Measurements from ENCODE around the gene MAFG. TPM values are rescaled to one million over a fixed set of nuclear protein-coding genes. Genes with fewer than 3 reads are reported as not detected.
"Not testable (repeated sequence)": the region's sequence is repeated elsewhere in the genome, so short reads cannot be mapped to it uniquely, and the experiment has no call there.

Gene MAFG
- total and polyA plus RNA-seq, 2 experiments from 2014 or later = 16.1 to 27.0 TPM

DNA sequence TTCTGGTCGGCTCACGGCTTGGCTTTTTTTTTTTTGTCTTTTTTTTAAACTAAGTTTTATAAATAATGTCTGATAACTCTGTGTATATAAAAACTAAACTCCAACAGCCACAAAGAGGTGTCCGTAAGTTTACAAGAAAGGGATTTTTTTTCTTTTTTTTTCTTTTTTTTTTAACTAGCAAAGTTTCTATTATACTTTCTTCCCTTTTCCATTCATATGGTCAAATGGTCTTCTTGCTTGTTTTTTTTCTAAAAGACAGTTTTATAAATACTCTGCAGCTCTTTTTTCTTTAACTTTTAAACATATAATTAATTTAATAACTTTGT is 6.0 kb downstream of the MAFG start:
- H3K4me1 ChIP-seq (ENCODE audit: low read depth) = peaks cover 37% of the 10 kb centered on the region
- no peak for DNase-seq (ENCODE audit: low read depth in 1 of 2, low spot score in 1 of 2)
- peaks cover 7% of the 10 kb centered on the region for H3K36me3 ChIP-seq
- H3K9me3 ChIP-seq (ENCODE audit: low read depth) = no peaks in the 10 kb centered on the region
- peak overlapping the region; percentile 23 for H3K27ac ChIP-seq
- TF ChIP-seq, protein P1, sequence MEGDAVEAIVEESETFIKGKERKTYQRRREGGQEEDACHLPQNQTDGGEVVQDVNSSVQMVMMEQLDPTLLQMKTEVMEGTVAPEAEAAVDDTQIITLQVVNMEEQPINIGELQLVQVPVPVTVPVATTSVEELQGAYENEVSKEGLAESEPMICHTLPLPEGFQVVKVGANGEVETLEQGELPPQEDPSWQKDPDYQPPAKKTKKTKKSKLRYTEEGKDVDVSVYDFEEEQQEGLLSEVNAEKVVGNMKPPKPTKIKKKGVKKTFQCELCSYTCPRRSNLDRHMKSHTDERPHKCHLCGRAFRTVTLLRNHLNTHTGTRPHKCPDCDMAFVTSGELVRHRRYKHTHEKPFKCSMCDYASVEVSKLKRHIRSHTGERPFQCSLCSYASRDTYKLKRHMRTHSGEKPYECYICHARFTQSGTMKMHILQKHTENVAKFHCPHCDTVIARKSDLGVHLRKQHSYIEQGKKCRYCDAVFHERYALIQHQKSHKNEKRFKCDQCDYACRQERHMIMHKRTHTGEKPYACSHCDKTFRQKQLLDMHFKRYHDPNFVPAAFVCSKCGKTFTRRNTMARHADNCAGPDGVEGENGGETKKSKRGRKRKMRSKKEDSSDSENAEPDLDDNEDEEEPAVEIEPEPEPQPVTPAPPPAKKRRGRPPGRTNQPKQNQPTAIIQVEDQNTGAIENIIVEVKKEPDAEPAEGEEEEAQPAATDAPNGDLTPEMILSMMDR (IDR thresholded peaks at IDR 0.05; ENCODE audit: low read depth, low read length) = no peak
- H3K27me3 ChIP-seq = no peaks in the 10 kb centered on the region
- H3K4me3 ChIP-seq = no peak overlapping the region

- Histone ChIP-seq H3K4me1 (ENCODE audit: low read depth) (peaks cover 37% of the 10 kb centered on the region), H3K27me3 (no peaks in the 10 kb centered on the region), H3K27ac (no peak overlapping the region), H3K36me3 (peaks cover 7% of the 10 kb centered on the region), H3K9me3 (ENCODE audit: low read depth) (no peaks in the 10 kb centered on the region), H3K4me3 (no peak overlapping the region)
- DNase-seq (ENCODE audit: low read depth in 1 of 2, low spot score in 1 of 2) = no peak
- TF ChIP-seq, protein P1 (IDR thresholded peaks at IDR 0.05; ENCODE audit: low read depth, low read length) = no peak
Observed at GRCh38 chr17:81920612-81921536, 6.7 kb downstream of the MAFG start.

DNA sequence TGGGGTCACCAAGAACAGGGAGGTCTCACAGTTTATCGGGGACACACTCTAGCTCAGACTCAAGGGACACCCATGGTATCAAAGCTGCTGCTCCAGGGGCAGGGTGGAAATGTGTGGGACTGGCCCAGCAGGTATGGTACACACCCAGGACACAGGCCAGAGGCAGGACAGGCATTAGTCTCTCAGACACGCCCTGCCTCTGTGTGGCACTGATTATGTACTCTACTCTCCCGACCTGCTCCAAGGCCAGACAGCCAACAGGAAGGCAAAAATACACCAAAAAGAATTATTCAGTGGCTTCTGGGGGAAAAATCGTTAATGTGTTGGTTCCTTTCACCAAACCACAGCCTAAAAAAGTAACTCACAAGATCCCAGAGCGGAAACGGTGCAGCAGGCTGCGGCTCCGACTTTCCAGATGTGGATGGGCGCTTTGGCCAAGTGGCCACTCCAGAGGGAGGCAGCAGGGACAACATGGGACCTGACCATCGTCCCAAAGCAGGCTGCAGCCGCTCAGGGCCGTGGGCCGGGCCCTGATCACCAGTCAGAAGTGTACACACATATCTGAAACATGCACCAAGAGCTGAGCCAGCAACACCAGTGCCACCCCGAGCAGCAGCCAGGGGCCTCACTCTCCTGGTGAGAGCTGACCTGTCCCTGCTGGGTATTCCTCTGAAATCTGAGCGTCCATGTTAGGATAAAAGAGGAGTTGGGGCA is 8.5 kb downstream of the MAFG start:
- H3K4me1 ChIP-seq (ENCODE audit: low read depth) = peaks cover 23% of the 10 kb centered on the region
- TF ChIP-seq, protein P1 (IDR thresholded peaks at IDR 0.05; ENCODE audit: low read depth, low read length) = no peak

GRCh38 chr17:81918333-81918669 is 9.2 kb downstream of the MAFG start:
- Histone ChIP-seq H3K36me3 (peaks cover 15% of the 10 kb centered on the region), H3K4me1 (ENCODE audit: low read depth) (peaks cover 18% of the 10 kb centered on the region), H3K4me3 (peak overlapping the region; percentile 99), H3K27ac (peak overlapping the region; percentile 30)
- H3K9me3 ChIP-seq (ENCODE audit: low read depth); DNase-seq (ENCODE audit: low read depth in 1 of 2, low spot score in 1 of 2); H3K27me3 ChIP-seq: not testable (repeated sequence)

More for the DNA sequence above, 8.5 kb downstream of the MAFG start:
- no peaks in the 10 kb centered on the region for H3K9me3 ChIP-seq (ENCODE audit: low read depth)
- no peak for DNase-seq (ENCODE audit: low read depth in 1 of 2, low spot score in 1 of 2)
- H3K27ac ChIP-seq = no peak overlapping the region
- H3K36me3 ChIP-seq = peaks cover 10% of the 10 kb centered on the region
- H3K4me3 ChIP-seq = no peak overlapping the region
- H3K27me3 ChIP-seq = no peaks in the 10 kb centered on the region

- DNase-seq (ENCODE audit: low read depth in 1 of 2, low spot score in 1 of 2) = peak; percentile 75 to 87
- Histone ChIP-seq H3K36me3 (peaks cover 19% of the 10 kb centered on the region), H3K9me3 (ENCODE audit: low read depth) (no peaks in the 10 kb centered on the region), H3K27ac (peak within 1 kb of the TSS; percentile 30), H3K27me3 (no peaks in the 10 kb centered on the region), H3K4me1 (ENCODE audit: low read depth) (peaks cover 15% of the 10 kb centered on the region), H3K4me3 (peak within 1 kb of the TSS; percentile 99)
- TF ChIP-seq, protein P1 (IDR thresholded peaks at IDR 0.05; ENCODE audit: low read depth, low read length) = no peak
Observed at GRCh38 chr17:81917565-81918332, 9.8 kb downstream of the MAFG start, which contains the start of gene SIRT7. SIRT7 (minus strand) TSS chr17:81918176; CDS start chr17:81918131, 45 bp downstream.
